Natural killer cell (primary cell): Measurements from ENCODE around the gene CCDC27. TPM values are rescaled to one million over a fixed set of nuclear protein-coding genes. Genes with fewer than 3 reads are reported as not detected.

Experiments used
- ATAC-seq, 3 donors: fragments of 150-1000 bp in 2 of 3; fragments of 200-7000 bp in 1 of 3; cut with Tn5 transposase; 1 replicate in 1 of 3; 2 replicates in 2 of 3; pipeline ENCODE4 v1.10.0; 2021; ENCODE audit warnings: mild to moderate bottlenecking in 2 of 3, moderate library complexity in 2 of 3
- DNase-seq, 2 donors: peaks; one replicate each; pipeline versions ENCODE4 v3.0.0 to v3.0.0-alpha.2; 2013 to 2021; ENCODE audit warnings: mixed read lengths in 1 of 2
- H3K27ac ChIP-seq: one replicate; pipeline ENCODE4 v1.5.1; 2013; ENCODE audit warnings: mild to moderate bottlenecking, low read length
- H3K27me3 ChIP-seq: one replicate; pipeline ENCODE4 v1.6.1; 2013; ENCODE audit warnings: low read length; ENCODE audit not compliant: control insufficient read depth, insufficient read depth
- H3K36me3 ChIP-seq: one replicate; pipeline ENCODE4 v1.6.1; 2013; ENCODE audit warnings: low read length; ENCODE audit not compliant: control insufficient read depth, insufficient read depth
- H3K4me1 ChIP-seq: one replicate; pipeline ENCODE4 v1.6.1; 2013; ENCODE audit warnings: low read length; ENCODE audit not compliant: control insufficient read depth, insufficient read depth
- H3K4me3 ChIP-seq: one replicate; pipeline ENCODE4 v1.5.1; 2013; ENCODE audit warnings: low read length
- H3K9me3 ChIP-seq: one replicate; pipeline ENCODE4 v1.6.1; 2013; ENCODE audit warnings: low read length; ENCODE audit not compliant: control insufficient read depth, insufficient read depth
- H3K27ac Mint-ChIP-seq, 2 donors: one replicate each; pipeline ENCODE4 v1.8.0; 2022; ENCODE audit warnings: mild to moderate bottlenecking in 2 of 2, mixed read lengths in 2 of 2, moderate library complexity in 1 of 2
- H3K27me3 Mint-ChIP-seq, 2 donors: one replicate each; pipeline ENCODE4 v1.8.0; 2022; ENCODE audit warnings: low read depth in 2 of 2, mixed read lengths in 2 of 2
- H3K36me3 Mint-ChIP-seq: one replicate; pipeline ENCODE4 v1.8.0; 2022; ENCODE audit warnings: mixed read lengths
- H3K4me1 Mint-ChIP-seq, 2 donors: one replicate each; pipeline ENCODE4 v1.8.0; 2022; ENCODE audit warnings: mixed read lengths in 2 of 2
- H3K4me3 Mint-ChIP-seq: one replicate; pipeline ENCODE4 v1.8.0; 2022; ENCODE audit warnings: mild to moderate bottlenecking, moderate library complexity, mixed read lengths
- H3K9me3 Mint-ChIP-seq, 2 donors: one replicate each; pipeline ENCODE4 v1.8.0; 2022; ENCODE audit warnings: mixed read lengths in 2 of 2
- WGBS: methylation state at CpG from one replicate; pipeline ENCODE4 v1.1.7; 2013; ENCODE audit warnings: missing lambda C conversion rate; ENCODE audit not compliant: insufficient coverage; 5-methylcytosine and 5-hydroxymethylcytosine counted together
- intact Hi-C: fragments of 100-400 bp; cut with micrococcal nuclease; formaldehyde crosslinking; loops from one replicate; pipeline ENCODE4 v1.14.2; 2022
- total RNA-seq, 4 donors: library from RNA; stranded (reverse); fragments of 120-200 nt in 1 of 4; gene quantifications; one replicate each; pipeline versions ENCODE4 v1.2.3 to v1.2.4, GENCODE V29; 2013 to 2022
- TF ChIP-seq, protein P1 (sequence below): fragments of 200-600 bp; IDR thresholded peaks from one replicate; pipeline ENCODE4 v1.8.0; 2022; ENCODE audit warnings: antibody characterized with exemption

Gene CCDC27
- total RNA-seq, 3 donors from 2014 or later (not counting 1 experiment from before 2014, with no cell fraction given), result not detected

DNA sequence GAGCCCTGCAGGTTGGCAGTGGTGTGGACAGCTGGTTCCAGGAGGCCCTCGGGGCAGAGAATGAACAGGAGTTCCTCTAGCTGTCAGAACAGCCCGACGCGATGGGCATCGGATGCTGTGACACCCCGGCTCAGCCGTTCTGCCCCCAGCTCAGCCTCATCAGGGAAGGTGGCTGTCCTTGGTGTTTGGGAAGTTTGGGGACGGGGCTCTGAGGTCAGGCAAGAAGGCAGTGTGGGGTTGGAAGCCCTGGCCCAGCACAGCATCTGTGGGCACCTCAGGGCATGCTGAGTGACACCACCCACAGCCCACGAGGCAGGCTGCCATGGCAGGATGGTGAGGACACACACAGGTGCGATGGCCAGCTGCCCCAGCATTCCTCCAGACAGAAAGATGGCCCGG is 40.9 kb upstream of the CCDC27 start:
- no peak for DNase-seq
- Histone ChIP-seq H3K4me3 (no peak overlapping the region), H3K27me3 (peaks cover 2% of the 10 kb centered on the region), H3K9me3 (no peaks in the 10 kb centered on the region), H3K4me1 (no peaks in the 10 kb centered on the region), H3K36me3 (no peaks in the 10 kb centered on the region), H3K27ac (no peak overlapping the region)
- no peak for ATAC-seq
- H3K27ac Mint-ChIP-seq, result no peak overlapping the region
- no peaks in the 10 kb centered on the region for H3K27me3 Mint-ChIP-seq
- TF ChIP-seq, protein P1, sequence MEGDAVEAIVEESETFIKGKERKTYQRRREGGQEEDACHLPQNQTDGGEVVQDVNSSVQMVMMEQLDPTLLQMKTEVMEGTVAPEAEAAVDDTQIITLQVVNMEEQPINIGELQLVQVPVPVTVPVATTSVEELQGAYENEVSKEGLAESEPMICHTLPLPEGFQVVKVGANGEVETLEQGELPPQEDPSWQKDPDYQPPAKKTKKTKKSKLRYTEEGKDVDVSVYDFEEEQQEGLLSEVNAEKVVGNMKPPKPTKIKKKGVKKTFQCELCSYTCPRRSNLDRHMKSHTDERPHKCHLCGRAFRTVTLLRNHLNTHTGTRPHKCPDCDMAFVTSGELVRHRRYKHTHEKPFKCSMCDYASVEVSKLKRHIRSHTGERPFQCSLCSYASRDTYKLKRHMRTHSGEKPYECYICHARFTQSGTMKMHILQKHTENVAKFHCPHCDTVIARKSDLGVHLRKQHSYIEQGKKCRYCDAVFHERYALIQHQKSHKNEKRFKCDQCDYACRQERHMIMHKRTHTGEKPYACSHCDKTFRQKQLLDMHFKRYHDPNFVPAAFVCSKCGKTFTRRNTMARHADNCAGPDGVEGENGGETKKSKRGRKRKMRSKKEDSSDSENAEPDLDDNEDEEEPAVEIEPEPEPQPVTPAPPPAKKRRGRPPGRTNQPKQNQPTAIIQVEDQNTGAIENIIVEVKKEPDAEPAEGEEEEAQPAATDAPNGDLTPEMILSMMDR, result no peak
- intact Hi-C loops, result no loop called here
- no peaks in the 10 kb centered on the region for H3K4me1 Mint-ChIP-seq
- no peaks in the 10 kb centered on the region for H3K36me3 Mint-ChIP-seq
- WGBS, result 80% methylated on average over 11 of the region's 11 CpGs
- H3K4me3 Mint-ChIP-seq, result no peak overlapping the region
- H3K9me3 Mint-ChIP-seq, result no peaks in the 10 kb centered on the region

DNA sequence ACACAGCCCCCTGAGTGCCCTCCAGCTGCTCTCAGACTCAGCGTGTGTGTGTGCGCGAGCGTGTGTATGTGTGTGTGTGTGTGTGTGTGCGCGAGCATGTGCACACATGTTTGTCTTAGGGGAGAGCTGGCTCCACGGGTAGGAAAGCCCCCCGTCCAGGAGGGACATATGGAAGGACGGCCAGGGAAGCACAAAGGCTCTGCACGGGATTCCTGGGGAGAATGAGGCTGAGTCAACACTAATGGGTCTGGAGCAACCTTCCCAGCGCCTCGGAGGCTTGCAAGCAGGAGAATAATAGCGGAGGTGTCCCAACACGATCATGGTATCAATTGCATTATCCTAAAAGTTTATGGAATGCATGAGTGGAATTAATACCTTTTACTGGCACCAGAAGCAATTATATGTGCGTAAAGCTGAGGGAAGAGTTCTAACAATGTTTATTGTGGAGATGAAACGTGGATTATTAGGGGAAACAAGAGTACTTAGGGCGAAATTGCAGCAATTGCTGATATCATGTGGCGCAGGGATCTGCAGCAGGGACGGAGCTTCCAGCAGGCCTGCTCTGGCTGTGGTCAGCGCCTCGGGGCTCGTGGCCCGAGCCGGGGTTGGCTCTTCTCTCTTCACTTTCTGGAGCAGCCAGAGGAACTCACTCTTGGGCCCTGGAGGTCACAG is 40.3 kb upstream of the CCDC27 start:
- ATAC-seq (no peak), DNase-seq (no peak)
- intact Hi-C loops, result no loop called here
- Histone ChIP-seq H3K36me3 (no peaks in the 10 kb centered on the region), H3K4me3 (no peak overlapping the region), H3K4me1 (no peaks in the 10 kb centered on the region), H3K27me3 (peaks cover 2% of the 10 kb centered on the region), H3K27ac (no peak overlapping the region), H3K9me3 (no peaks in the 10 kb centered on the region)
- Mint-ChIP-seq H3K4me1 (no peaks in the 10 kb centered on the region), H3K4me3 (no peak overlapping the region), H3K36me3 (no peaks in the 10 kb centered on the region), H3K9me3 (no peaks in the 10 kb centered on the region), H3K27ac (no peak overlapping the region), H3K27me3 (no peaks in the 10 kb centered on the region)
- TF ChIP-seq, protein P1, result no peak
- 84% methylated on average over 24 of the region's 24 CpGs for WGBS

DNA sequence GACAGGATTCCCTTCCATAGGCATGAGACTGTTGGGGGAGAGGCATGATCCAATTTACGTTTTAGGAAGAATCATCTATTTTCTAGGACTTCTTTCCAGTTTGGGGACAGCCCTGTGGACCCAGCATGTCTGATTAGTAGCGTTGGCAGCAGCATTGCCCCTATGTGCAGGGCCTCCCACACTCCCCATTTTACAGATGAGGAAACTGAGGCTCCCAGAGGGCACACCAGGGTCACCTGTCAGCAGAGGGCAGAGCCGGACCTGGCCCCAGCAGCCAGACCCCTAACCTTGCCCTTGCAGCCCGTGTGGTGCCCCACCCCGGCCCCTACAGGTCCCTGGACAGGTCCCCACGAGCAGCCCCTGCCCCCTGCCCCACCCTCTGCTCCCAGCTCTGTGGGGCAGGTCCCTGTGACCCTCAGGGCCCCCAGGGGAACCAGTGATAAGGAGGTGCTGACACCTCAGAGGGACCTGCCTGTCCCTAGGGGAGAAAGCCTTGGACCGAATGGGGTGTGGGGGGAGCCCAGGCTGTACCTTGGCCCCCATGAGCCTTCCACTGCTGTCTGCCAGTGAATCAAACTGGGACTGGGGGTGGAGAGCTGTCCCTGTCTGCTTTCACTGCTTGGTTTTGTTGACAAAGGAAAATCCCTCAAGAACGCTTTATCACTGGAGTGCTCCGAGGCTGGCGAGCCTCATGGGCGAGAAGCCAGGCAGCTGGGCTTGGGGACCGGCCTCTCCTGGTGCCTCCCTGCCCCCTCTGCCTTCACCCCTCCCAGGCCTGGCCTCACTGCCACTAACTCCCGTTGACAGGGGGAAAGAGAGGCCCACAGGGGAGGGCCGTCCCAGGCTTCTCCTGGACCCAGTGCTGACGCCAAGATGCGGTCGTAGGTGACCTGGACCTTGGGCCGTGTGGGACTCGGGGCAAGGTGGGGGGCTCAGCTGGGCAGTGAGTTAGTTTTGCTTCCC is 39.4 kb upstream of the CCDC27 start:
- intact Hi-C loops, result no loop called here
- Histone ChIP-seq H3K27ac (no peak overlapping the region), H3K27me3 (peaks cover 2% of the 10 kb centered on the region), H3K36me3 (no peaks in the 10 kb centered on the region), H3K9me3 (no peaks in the 10 kb centered on the region), H3K4me1 (no peaks in the 10 kb centered on the region), H3K4me3 (no peak overlapping the region)
- 84% methylated on average over 19 of the region's 19 CpGs for WGBS
- no peaks in the 10 kb centered on the region for H3K9me3 Mint-ChIP-seq
- TF ChIP-seq, protein P1, result no peak
- H3K4me3 Mint-ChIP-seq, result no peak overlapping the region
- H3K36me3 Mint-ChIP-seq, result no peaks in the 10 kb centered on the region
- ATAC-seq, result no peak
- H3K27me3 Mint-ChIP-seq, result no peaks in the 10 kb centered on the region
- DNase-seq, result no peak
- H3K27ac Mint-ChIP-seq, result no peak overlapping the region
- no peaks in the 10 kb centered on the region for H3K4me1 Mint-ChIP-seq
